ENCODE data around the gene ARL5B.

DNA sequence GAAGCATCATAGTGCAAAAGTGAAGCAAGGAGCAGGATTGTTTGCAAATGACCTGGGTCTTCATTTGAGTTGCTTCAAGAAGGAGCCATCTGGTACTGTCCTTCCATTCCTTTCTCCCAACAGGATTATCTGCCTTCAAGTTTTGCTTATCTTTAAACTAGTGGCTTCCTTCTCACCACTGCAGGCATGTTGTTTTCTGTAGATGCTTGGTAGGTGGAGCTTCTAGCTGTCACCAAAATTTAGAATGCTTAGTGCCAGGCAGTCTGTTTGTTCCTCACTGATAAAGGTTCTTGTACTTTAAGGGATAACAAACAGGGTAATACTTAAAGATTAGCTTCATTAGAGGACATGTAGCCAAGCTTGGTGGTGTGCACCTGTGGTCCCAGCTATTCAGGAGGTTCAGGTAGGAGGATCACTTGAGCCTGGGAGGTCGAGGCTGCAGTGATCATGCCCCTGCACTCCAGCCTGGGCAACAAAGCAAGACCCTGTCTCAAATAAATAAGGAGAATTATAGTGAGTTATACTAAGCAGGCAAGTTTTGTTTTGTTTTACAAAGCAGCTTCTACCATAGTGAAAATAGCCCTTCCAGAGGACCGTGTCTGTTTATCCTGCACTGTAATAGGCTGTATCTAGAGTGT, 5.7 kb downstream of the ARL5B start:
- TF ChIP-seq, protein P1, sequence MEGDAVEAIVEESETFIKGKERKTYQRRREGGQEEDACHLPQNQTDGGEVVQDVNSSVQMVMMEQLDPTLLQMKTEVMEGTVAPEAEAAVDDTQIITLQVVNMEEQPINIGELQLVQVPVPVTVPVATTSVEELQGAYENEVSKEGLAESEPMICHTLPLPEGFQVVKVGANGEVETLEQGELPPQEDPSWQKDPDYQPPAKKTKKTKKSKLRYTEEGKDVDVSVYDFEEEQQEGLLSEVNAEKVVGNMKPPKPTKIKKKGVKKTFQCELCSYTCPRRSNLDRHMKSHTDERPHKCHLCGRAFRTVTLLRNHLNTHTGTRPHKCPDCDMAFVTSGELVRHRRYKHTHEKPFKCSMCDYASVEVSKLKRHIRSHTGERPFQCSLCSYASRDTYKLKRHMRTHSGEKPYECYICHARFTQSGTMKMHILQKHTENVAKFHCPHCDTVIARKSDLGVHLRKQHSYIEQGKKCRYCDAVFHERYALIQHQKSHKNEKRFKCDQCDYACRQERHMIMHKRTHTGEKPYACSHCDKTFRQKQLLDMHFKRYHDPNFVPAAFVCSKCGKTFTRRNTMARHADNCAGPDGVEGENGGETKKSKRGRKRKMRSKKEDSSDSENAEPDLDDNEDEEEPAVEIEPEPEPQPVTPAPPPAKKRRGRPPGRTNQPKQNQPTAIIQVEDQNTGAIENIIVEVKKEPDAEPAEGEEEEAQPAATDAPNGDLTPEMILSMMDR (IDR thresholded peaks at IDR 0.05): no peak
- no peak for TF ChIP-seq POLR2A (IDR thresholded peaks at IDR 0.05)
